ENCODE results near the gene CHRNA9.
A peak's percentile ranks its signal among the peaks of the same experiment; 100 is the strongest.

CHRNA9 gene

DNA sequence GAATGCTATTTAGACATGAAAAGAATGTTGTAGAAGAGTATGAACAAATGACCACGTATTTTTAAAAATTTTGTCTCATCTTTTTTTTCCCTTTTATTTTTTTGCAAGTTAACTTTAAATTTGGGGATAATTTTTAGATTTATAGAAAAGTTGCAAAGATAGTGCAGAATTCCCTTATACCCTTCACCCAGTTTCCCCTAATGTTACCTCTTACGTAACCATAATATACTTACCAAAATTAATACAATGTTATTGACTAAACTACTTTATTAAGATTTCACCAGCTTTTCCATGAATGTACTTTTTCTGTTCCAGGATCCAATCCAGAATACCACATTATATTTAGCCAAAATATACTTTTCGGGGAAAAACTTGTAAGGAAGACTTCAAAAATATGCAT lies 12.3 kb downstream of the CHRNA9 start:
- DNase-seq, result no peak

GRCh38 chr4:40348000-40348399 lies 12.9 kb downstream of the CHRNA9 start:
- no peak for DNase-seq

GRCh38 chr4:40349561-40350198 lies 14.5 kb downstream of the CHRNA9 start:
- DNase-seq, result peak; percentile 12

- no peak for DNase-seq
Observed at GRCh38 chr4:40350627-40351227, 15.6 kb downstream of the CHRNA9 start.

DNA sequence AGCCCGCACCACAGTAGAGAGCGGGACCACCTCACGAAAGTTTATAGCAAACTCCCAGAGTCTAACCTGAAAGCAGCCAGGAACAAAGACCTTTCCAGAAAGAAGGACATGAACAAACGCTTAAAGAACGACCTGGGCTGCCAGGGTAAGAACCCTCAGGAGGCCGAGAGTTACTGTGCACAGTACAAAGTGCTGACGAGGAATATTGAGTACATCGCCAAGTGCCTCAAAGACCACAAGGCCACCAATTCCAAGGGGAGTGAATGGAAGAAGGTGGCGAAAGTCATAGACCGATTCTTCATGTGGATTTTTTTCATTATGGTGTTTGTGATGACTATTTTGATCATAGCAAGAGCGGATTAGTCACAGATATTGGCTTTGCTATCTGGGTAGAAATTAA lies 19.0 kb downstream of the CHRNA9 start:
- no peak for DNase-seq

DNA sequence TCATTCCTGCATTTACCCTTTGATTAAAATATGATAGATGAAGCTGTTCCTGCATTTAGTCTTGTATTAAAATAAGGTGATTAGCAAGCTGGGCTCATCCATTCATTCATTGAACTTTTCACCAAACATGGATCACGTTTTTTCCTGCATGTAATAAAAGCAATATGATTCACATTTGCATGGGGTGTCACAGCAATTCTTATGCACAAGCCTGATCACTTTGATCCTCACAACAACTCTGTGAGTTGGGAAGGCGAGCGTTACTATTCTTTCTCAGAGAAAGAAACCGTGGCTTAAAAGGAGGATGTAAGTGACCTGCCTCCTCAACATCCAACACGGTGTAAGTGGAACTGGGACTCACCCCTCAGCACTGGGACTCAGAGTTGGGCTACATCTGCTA lies 20.0 kb downstream of the CHRNA9 start:
- no peak for DNase-seq

GRCh38 chr4:40357738-40358137 lies 22.6 kb downstream of the CHRNA9 start:
- DNase-seq, result no peak

DNA sequence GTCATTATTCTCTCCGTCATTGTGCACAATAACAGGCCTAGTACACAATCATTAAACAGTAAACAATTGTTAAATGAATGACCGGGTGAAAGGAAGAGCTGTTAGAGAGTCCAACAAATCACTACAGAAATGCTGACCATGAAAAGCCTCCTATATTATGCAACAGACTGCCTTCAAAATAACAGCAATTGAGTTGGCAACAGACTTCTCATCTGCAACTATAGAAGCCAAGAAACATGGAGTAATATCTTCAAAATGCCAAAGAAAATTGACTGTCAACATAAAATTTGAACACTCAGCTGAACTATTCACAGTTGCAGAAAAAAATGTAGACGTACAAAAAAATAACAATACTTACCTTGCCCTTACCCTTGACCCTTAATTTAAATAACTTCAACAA lies 26.2 kb downstream of the CHRNA9 start:
- DNase-seq, result no peak

GRCh38 chr4:40363382-40363920 lies 28.3 kb downstream of the CHRNA9 start:
- DNase-seq, result no peak

DNA sequence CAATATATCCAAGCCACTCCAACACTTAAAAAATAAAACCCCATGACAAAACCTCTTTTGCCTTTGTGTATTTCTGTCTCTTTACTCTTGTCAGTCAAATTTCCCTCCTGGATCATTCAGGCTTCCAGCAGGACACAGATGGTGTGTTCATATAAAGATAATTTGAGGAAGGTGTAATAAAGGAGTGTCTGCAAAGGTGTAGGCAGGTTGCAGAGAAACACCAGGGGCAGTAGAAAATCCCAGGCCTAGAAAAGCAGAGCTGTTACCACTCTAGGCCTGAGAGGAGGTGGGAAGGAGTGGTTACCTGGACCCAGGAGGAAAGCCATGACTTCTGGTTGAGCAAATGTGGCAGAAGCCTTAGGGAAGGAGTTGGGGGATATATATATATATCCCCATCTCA lies 28.8 kb downstream of the CHRNA9 start:
- peak; percentile 90 for DNase-seq

DNA sequence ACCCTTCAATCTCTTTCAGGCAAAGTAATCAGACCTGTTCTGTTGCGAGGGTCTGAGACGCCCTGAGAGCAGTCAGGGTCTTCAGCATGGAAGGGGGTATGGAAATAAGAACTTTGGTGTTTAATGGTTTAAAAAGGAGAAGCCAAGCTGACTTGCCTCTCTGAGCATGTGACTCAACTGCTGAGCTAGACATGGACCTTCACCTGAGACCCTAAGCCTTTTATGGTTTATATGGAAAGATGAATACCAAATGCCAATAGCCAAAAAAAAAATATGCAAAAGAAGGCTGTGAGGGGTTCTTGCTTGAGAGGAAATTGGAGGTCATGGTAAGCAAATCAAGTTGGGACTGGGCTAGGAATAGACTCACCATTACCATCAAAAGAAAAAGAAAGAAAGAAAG lies 30.6 kb downstream of the CHRNA9 start:
- no peak for DNase-seq

DNA sequence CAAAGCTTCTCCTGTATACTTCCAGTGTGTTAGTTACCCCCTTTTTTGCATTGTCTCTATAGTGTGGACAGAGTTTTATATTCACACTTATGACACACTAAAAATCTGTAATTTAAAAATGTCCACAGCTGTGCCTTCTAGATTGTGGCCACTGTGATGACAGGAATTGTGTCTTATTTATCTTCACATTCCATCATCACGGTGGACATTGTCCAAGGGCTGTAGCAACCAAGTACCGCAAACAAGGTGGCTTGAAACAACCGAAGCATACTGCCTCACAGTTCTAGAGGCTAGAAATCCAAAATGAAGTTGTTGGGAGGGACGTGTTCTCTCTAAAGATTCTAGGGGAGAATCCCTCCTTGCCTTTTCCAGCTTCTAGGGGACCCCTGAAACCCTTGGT lies 32.3 kb downstream of the CHRNA9 start:
- no peak for DNase-seq

DNA sequence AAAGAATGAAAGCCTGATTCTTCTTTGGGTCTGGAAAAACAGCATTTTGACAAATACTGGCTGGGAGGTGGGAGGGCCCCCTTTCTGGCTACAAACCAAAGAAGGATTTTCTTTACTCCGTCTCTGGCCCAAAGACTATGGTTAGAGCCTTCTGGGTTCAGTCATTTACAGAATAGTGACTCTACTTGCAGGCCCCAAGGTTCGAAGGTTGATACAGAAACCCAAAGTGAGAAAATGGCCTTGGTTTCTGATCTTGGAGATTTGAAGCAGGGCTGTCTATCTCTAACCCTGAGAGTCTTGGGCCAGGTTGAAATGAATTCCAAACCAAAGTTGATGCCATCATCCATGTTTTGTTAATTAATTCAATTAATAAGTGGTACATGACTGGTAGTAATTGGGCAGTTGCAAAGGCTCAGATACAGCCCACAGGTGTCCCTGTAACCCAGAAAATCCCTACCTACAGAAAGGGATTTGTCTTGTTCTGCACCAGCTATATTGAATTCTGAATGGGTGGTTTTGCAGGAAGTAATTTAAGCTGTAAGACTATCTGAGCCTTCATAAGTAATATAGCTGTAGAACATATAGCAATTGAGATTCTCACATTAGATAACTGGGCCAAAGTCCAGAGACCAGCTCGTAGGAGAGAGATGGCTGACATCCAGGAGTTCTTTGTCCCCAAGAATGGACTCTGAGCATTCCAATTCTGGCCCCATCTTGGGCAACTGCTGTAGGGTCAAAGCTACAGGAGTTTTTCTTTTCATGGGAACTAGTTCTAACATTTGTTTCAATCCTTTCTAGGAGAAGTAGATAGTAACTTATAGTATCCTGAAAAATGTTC lies 34.5 kb downstream of the CHRNA9 start:
- no peak for DNase-seq

DNA sequence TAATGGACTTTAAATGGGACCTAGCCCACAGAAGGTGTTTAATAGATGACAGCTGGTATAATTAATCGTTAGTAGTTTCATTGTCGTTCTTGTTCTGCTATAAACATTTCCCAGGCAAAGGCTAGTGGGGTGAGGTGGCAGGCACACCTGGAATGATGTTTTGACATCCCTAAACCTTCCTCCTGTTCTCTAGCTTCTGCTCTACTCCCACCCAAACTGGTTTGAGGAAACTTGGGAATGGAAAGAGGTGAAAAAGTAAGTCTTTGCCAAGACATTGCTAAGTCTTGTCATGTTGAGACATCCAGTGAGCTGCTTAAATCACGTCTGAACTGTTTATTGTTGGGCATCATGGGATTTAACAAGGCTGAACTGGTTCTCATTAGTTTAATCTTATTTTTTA lies 37.5 kb downstream of the CHRNA9 start:
- DNase-seq, result no peak

GRCh38 chr4:40373636-40374035 lies 38.5 kb downstream of the CHRNA9 start:
- DNase-seq, result no peak

- DNase-seq, result no peak
Observed at GRCh38 chr4:40375095-40375494, 40.0 kb downstream of the CHRNA9 start.

GRCh38 chr4:40375620-40376019 lies 40.5 kb downstream of the CHRNA9 start:
- no peak for DNase-seq

GRCh38 chr4:40377512-40378365 lies 42.6 kb downstream of the CHRNA9 start:
- no peak for DNase-seq

DNA sequence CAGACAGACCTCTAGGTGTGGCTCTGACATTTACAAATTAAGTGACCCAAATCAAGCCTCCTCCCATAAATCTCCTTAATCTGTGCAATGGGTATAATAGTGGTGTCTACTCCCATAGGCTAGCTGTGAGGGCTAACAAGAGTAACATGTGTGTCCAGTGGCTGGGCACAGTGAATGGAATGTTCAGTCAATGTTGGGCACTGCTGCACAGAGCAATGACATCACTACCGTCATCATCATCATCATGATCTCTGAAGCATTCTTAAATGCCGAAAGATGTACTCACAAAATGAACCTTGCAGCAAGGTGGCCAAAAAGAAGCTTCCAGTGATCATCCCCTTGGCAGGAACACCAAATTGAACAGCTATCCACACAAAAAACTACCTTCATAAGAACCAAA lies 43.5 kb downstream of the CHRNA9 start:
- no peak for DNase-seq

- no peak for DNase-seq
Observed at GRCh38 chr4:40379248-40379647, 44.1 kb downstream of the CHRNA9 start.

DNA sequence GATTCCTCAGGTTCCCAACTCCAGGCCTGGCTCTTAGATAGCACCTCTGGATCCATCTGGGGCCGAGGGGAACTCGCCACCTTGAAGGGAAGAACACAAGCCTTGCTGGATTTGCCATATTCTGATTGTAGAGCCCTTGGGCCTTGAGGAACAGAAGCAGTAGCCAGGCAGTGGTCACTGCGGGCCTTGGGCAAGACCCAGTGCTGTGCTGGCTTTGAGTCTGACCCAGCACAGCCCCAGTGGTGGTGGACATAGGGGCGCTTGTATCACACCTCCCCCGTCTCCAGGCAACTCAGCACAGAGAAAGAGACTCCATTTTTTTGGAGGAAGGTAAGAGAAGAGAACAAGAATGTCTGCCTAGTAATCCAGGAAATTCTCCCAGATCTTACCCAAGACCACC lies 45.5 kb downstream of the CHRNA9 start:
- DNase-seq, result no peak

DNA sequence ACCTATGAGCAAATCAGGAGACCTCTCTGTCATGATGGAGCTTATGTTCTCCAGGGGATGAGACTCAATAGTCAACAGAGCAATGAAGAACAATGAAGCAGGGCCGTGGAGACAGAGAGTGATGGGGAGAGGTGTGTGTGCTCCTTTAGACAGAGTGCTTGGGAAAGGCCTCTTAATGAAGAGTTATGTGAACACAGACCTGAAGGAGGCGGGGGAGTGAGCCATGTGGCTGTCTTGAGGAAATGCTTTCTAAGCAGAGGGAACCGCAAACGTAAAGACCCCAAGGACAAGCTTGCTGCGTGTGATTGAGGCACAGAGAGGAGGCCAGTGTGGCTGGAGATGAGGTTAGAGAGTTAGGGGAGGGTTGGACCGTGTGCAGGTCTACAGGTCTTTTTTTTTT lies 53.1 kb downstream of the CHRNA9 start:
- DNase-seq, result no peak

DNA sequence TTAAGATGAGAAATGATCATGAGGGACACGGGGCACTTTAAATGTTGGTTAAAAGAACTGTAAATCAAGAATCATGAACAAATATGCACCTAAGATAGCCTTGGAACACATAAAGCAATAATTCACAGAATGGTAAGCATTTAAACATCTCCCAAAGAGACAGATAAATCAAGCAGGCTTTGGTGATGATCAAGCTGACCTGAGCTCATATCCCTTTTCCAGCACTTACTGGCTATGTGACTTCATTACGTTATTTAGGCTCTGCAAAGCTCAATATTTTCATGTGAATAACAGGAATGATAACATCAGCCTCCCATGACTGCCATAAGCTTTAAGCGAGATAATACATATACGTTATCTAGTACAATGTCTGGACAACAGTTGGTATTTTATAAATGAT lies 54.9 kb downstream of the CHRNA9 start:
- no peak for DNase-seq

Measured in NCI-H510A treated with DMSO at 0.1 percent for 48 hours (cell line).